ENCODE results near the gene SHF.

DNA sequence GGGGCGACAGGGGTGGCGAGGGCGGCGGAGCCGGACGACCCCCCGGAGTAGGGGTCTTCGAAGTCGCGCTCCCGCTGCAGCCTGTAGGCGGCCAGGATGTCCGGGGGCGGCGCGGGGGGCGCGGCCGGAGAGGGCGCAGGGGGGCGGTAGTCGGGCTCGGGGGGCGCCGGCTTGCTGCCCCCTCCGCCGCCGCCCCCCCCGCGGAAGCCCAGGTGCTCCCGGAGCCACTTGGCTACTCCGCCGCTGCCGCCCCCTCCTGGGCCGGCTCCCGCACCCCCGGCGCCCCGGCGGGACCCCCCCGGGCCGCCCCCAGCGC, 230 bp downstream of the SHF start:
- TF ChIP-seq, protein P1, sequence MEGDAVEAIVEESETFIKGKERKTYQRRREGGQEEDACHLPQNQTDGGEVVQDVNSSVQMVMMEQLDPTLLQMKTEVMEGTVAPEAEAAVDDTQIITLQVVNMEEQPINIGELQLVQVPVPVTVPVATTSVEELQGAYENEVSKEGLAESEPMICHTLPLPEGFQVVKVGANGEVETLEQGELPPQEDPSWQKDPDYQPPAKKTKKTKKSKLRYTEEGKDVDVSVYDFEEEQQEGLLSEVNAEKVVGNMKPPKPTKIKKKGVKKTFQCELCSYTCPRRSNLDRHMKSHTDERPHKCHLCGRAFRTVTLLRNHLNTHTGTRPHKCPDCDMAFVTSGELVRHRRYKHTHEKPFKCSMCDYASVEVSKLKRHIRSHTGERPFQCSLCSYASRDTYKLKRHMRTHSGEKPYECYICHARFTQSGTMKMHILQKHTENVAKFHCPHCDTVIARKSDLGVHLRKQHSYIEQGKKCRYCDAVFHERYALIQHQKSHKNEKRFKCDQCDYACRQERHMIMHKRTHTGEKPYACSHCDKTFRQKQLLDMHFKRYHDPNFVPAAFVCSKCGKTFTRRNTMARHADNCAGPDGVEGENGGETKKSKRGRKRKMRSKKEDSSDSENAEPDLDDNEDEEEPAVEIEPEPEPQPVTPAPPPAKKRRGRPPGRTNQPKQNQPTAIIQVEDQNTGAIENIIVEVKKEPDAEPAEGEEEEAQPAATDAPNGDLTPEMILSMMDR (conservative IDR thresholded peaks at IDR 0.05 in 1 of 2, IDR thresholded peaks at IDR 0.05 in 1 of 2; ENCODE audit: low read depth in 1 of 2, low read length in 2 of 2): no peak
- TF ChIP-seq EZH2 (IDR thresholded peaks at IDR 0.05; ENCODE audit: low read length, missing control alignments): no peak
